HFFc6 (cell line): ENCODE measurements around the gene SUSD1. TPM values are rescaled to one million over a fixed set of nuclear protein-coding genes. Genes with fewer than 3 reads are reported as not detected.

Source experiments
- DNase-seq: peaks from one replicate; pipeline ENCODE4 v3.0.0-alpha.2; 2018
- H3K27ac Mint-ChIP-seq: 2 replicates; pipeline ENCODE4 v1.8.0; 2020; ENCODE audit warnings: mild to moderate bottlenecking, mixed read lengths
- H3K27me3 Mint-ChIP-seq: 2 replicates; pipeline ENCODE4 v1.8.0; 2021; ENCODE audit warnings: mild to moderate bottlenecking, moderate library complexity, mixed read lengths; ENCODE audit not compliant: insufficient read depth
- H3K36me3 Mint-ChIP-seq: 2 replicates; pipeline ENCODE4 v1.8.0; 2021; ENCODE audit warnings: low read depth, mixed read lengths
- H3K4me1 Mint-ChIP-seq: 2 replicates; pipeline ENCODE4 v1.8.0; 2020; ENCODE audit warnings: low read depth, mixed read lengths
- H3K4me3 Mint-ChIP-seq: 2 replicates; pipeline ENCODE4 v1.8.0; 2020; ENCODE audit warnings: mild to moderate bottlenecking, moderate library complexity, mixed read lengths
- H3K9me3 Mint-ChIP-seq: 2 replicates; pipeline ENCODE4 v1.8.0; 2020; ENCODE audit warnings: mild to moderate bottlenecking, mixed read lengths
- total RNA-seq, 6 experiments: library from RNA; stranded (reverse); fragmentation: NEBNext Ultra II Directional; extraction: Animal tissue kit (Norgen Biotek cat#: 25700); gene quantifications; 2 replicates in 1 of 6; 3 replicates in 5 of 6; pipeline ENCODE4 v1.2.3, GENCODE V29; 2021
- TF ChIP-seq, protein P1 (sequence below): fragments of 200-600 bp; sonication (generic); IDR thresholded peaks from 2 replicates; pipeline ENCODE4 v1.5.0; 2021; ENCODE audit warnings: antibody characterized with exemption, mild to moderate bottlenecking

SUSD1 gene
- total RNA-seq, 6 experiments from 2014 or later: 3.5 to 9.4 (median 8.2) TPM

GRCh38 chr9:112002131-112002846 lies 172.8 kb downstream of the SUSD1 start:
- Mint-ChIP-seq H3K27me3 (no peaks in the 10 kb centered on the region; the same call in 1 of the 2 replicates), H3K27ac (no peak overlapping the region), H3K36me3 (no peaks in the 10 kb centered on the region), H3K4me1 (peaks cover 7% of the 10 kb centered on the region; the same call in 1 of the 2 replicates), H3K4me3 (no peak overlapping the region), H3K9me3 (no peaks in the 10 kb centered on the region)
- DNase-seq: no peak
- TF ChIP-seq, protein P1, sequence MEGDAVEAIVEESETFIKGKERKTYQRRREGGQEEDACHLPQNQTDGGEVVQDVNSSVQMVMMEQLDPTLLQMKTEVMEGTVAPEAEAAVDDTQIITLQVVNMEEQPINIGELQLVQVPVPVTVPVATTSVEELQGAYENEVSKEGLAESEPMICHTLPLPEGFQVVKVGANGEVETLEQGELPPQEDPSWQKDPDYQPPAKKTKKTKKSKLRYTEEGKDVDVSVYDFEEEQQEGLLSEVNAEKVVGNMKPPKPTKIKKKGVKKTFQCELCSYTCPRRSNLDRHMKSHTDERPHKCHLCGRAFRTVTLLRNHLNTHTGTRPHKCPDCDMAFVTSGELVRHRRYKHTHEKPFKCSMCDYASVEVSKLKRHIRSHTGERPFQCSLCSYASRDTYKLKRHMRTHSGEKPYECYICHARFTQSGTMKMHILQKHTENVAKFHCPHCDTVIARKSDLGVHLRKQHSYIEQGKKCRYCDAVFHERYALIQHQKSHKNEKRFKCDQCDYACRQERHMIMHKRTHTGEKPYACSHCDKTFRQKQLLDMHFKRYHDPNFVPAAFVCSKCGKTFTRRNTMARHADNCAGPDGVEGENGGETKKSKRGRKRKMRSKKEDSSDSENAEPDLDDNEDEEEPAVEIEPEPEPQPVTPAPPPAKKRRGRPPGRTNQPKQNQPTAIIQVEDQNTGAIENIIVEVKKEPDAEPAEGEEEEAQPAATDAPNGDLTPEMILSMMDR: no peak

GRCh38 chr9:112000743-112001142 lies 174.4 kb downstream of the SUSD1 start:
- Mint-ChIP-seq H3K27me3 (no peaks in the 10 kb centered on the region; the same call in 1 of the 2 replicates), H3K4me1 (peaks cover 7% of the 10 kb centered on the region; the same call in 1 of the 2 replicates), H3K36me3 (no peaks in the 10 kb centered on the region), H3K27ac (no peak overlapping the region), H3K9me3 (no peaks in the 10 kb centered on the region), H3K4me3 (no peak overlapping the region)
- TF ChIP-seq, protein P1: no peak
- no peak for DNase-seq

- no peaks in the 10 kb centered on the region for H3K36me3 Mint-ChIP-seq
- no peak for DNase-seq
- peaks cover 15% of the 10 kb centered on the region for H3K4me1 Mint-ChIP-seq
- TF ChIP-seq, protein P1: no peak
- H3K4me3 Mint-ChIP-seq: no peak overlapping the region
- H3K27me3 Mint-ChIP-seq: no peaks in the 10 kb centered on the region; the same call in 1 of the 2 replicates
- H3K27ac Mint-ChIP-seq: no peak overlapping the region
- H3K9me3 Mint-ChIP-seq: no peaks in the 10 kb centered on the region
These were observed 175.8 kb downstream of the SUSD1 start for GRCh38 chr9:111999319-111999718.

- Mint-ChIP-seq H3K4me1 (peaks cover 19% of the 10 kb centered on the region), H3K36me3 (no peaks in the 10 kb centered on the region), H3K27me3 (no peaks in the 10 kb centered on the region), H3K9me3 (no peaks in the 10 kb centered on the region), H3K27ac (no peak overlapping the region), H3K4me3 (no peak overlapping the region)
- DNase-seq: no peak
- TF ChIP-seq, protein P1: no peak
These were observed 177.3 kb downstream of the SUSD1 start for GRCh38 chr9:111997831-111998230.

GRCh38 chr9:111994831-111995458 lies 180.2 kb downstream of the SUSD1 start:
- TF ChIP-seq, protein P1: no peak

More at GRCh38 chr9:111994831-111995458, 180.2 kb downstream of the SUSD1 start:
- no peaks in the 10 kb centered on the region for H3K27me3 Mint-ChIP-seq
- peaks cover 7% of the 10 kb centered on the region; the same call in 1 of the 2 replicates for H3K36me3 Mint-ChIP-seq
- peaks cover 23% of the 10 kb centered on the region for H3K4me1 Mint-ChIP-seq
- H3K4me3 Mint-ChIP-seq: no peak overlapping the region
- H3K27ac Mint-ChIP-seq: 0 out of 2 replicates have a peak overlapping the region, but pooled peaks have one; percentile 18
- peaks cover 11% of the 10 kb centered on the region; the same call in 1 of the 2 replicates for H3K9me3 Mint-ChIP-seq
- peak; percentile 4 for DNase-seq
